Osteoblast (primary cell): Measurements from ENCODE around the gene NRCAM. TPM values are rescaled to one million over a fixed set of nuclear protein-coding genes. Genes with fewer than 3 reads are reported as not detected.

Source experiments
- DNase-seq: peaks from one replicate; pipeline ENCODE4 v3.0.0; 2011; ENCODE audit warnings: low spot score, mixed read lengths; ENCODE audit not compliant: insufficient read length; ENCODE audit errors: missing footprints
- H2AFZ ChIP-seq: 2 replicates; pipeline ENCODE4 v1.6.0; 2011; ENCODE audit warnings: mild to moderate bottlenecking, low read length
- H3K27ac ChIP-seq: 2 replicates; pipeline ENCODE4 v1.5.1; 2011; ENCODE audit warnings: mild to moderate bottlenecking, low read depth, low read length, moderate library complexity
- H3K27me3 ChIP-seq: 2 replicates; pipeline ENCODE4 v1.6.0; 2012; ENCODE audit warnings: mild to moderate bottlenecking, control low read depth, inconsistent platforms, low read length, moderate library complexity; ENCODE audit not compliant: insufficient read depth
- H3K36me3 ChIP-seq: 2 replicates; pipeline ENCODE4 v1.5.1; 2011; ENCODE audit warnings: mild to moderate bottlenecking, low read length, control low read depth, moderate library complexity; ENCODE audit not compliant: insufficient read depth
- H3K4me1 ChIP-seq: 2 replicates; pipeline ENCODE4 v1.5.1; 2011; ENCODE audit warnings: mild to moderate bottlenecking, low read length, control low read depth, moderate library complexity; ENCODE audit not compliant: insufficient read depth
- H3K4me2 ChIP-seq: 2 replicates; pipeline ENCODE4 v1.6.0; 2011; ENCODE audit warnings: mild to moderate bottlenecking, low read length; ENCODE audit not compliant: insufficient read depth
- H3K4me3 ChIP-seq: fragments of 200-600 bp; sonication (generic); 3 replicates; pipeline ENCODE4 v1.5.1; 2012; ENCODE audit warnings: mild to moderate bottlenecking, low read length, inconsistent platforms; ENCODE audit not compliant: insufficient read depth
- H3K79me2 ChIP-seq: 2 replicates; pipeline ENCODE4 v1.6.0; 2012; ENCODE audit warnings: mild to moderate bottlenecking, low read length, control low read depth, inconsistent platforms; ENCODE audit not compliant: insufficient read depth
- H3K9me3 ChIP-seq: 2 replicates; pipeline ENCODE4 v1.5.1; 2011; ENCODE audit warnings: low read depth, low read length, control low read depth
- H4K20me1 ChIP-seq: 2 replicates; pipeline ENCODE4 v1.6.0; 2012; ENCODE audit warnings: mild to moderate bottlenecking, low read length, control low read depth; ENCODE audit not compliant: insufficient read depth
- CTCF ChIP-seq: IDR thresholded peaks from 2 replicates; pipeline ENCODE4 v1.5.1; 2011; ENCODE audit warnings: mild to moderate bottlenecking, low read depth, low read length, moderate library complexity; ENCODE audit errors: extremely low read depth
- total RNA-seq: library from RNA; depleted of rRNA; stranded (reverse); fragments of >200 nt; gene quantifications from 2 replicates; pipeline ENCODE4 v1.2.3, GENCODE V29; 2012

The NRCAM gene
- total RNA-seq, 1 donor, result 2.2 TPM

- Histone ChIP-seq H3K27ac (no peak overlapping the region), H3K27me3 (no peaks in the 10 kb centered on the region), H3K4me3 (no peak overlapping the region)
Observed at GRCh38 chr7:108328174-108328651, 128.0 kb downstream of the NRCAM start.

GRCh38 chr7:108327353-108327752 lies 128.9 kb downstream of the NRCAM start:
- Histone ChIP-seq H2AFZ (no peak overlapping the region), H3K4me2 (no peak overlapping the region), H3K4me3 (no peak overlapping the region), H3K27ac (no peak overlapping the region), H3K9me3 (no peaks in the 10 kb centered on the region), H3K36me3 (no peaks in the 10 kb centered on the region), H4K20me1 (no peaks in the 10 kb centered on the region), H3K79me2 (no peaks in the 10 kb centered on the region), H3K4me1 (no peaks in the 10 kb centered on the region), H3K27me3 (no peaks in the 10 kb centered on the region)
- no peak for DNase-seq
- no peak for TF ChIP-seq CTCF

More at GRCh38 chr7:108328174-108328651, 128.0 kb downstream of the NRCAM start:
- no peaks in the 10 kb centered on the region for H4K20me1 ChIP-seq
- no peak for TF ChIP-seq CTCF
- H3K36me3 ChIP-seq, result no peaks in the 10 kb centered on the region
- no peak overlapping the region for H2AFZ ChIP-seq
- H3K4me2 ChIP-seq, result no peak overlapping the region
- no peaks in the 10 kb centered on the region for H3K9me3 ChIP-seq
- no peaks in the 10 kb centered on the region for H3K4me1 ChIP-seq
- DNase-seq, result no peak
- no peaks in the 10 kb centered on the region for H3K79me2 ChIP-seq

GRCh38 chr7:108326938-108327337 lies 129.3 kb downstream of the NRCAM start:
- H2AFZ ChIP-seq, result no peak overlapping the region
- H3K4me1 ChIP-seq, result no peaks in the 10 kb centered on the region
- H3K27me3 ChIP-seq, result no peaks in the 10 kb centered on the region
- no peak overlapping the region for H3K4me3 ChIP-seq
- TF ChIP-seq CTCF, result no peak
- H3K36me3 ChIP-seq, result no peaks in the 10 kb centered on the region
- DNase-seq, result no peak
- H4K20me1 ChIP-seq, result no peaks in the 10 kb centered on the region
- no peak overlapping the region for H3K27ac ChIP-seq
- no peak overlapping the region for H3K4me2 ChIP-seq
- no peaks in the 10 kb centered on the region for H3K79me2 ChIP-seq
- H3K9me3 ChIP-seq, result no peaks in the 10 kb centered on the region

GRCh38 chr7:108324053-108325038 lies 131.9 kb downstream of the NRCAM start:
- H3K4me1 ChIP-seq, result no peaks in the 10 kb centered on the region
- no peak overlapping the region for H3K4me3 ChIP-seq
- H3K4me2 ChIP-seq, result no peak overlapping the region
- H3K36me3 ChIP-seq, result no peaks in the 10 kb centered on the region
- no peak for TF ChIP-seq CTCF
- DNase-seq, result no peak
- H3K27me3 ChIP-seq, result no peaks in the 10 kb centered on the region
- H2AFZ ChIP-seq, result no peak overlapping the region
- H3K9me3 ChIP-seq, result no peaks in the 10 kb centered on the region
- no peaks in the 10 kb centered on the region for H3K79me2 ChIP-seq
- no peak overlapping the region for H3K27ac ChIP-seq
- no peaks in the 10 kb centered on the region for H4K20me1 ChIP-seq
